ENCODE results near the gene PTPRM.

- no peak for TF ChIP-seq YY1 (IDR thresholded peaks at IDR 0.05; ENCODE audit: insufficient read depth, insufficient read length)
- TF ChIP-seq ZNF274 (IDR thresholded peaks at IDR 0.05; ENCODE audit: low read depth, low read length): no peak
Observed at GRCh38 chr18:7523772-7524171, 43.3 kb upstream of the PTPRM start.
